Limb (tissue), 2 donors: ENCODE results near the gene FMR1NB.
A peak's percentile ranks its signal among the peaks of the same experiment; 100 is the strongest.

ENCODE experiments used
- DNase-seq, 2 donors: peaks; one replicate each; pipeline ENCODE4 v3.0.0-alpha.2; 2016; ENCODE audit errors: extremely low spot score in 2 of 2

Gene FMR1NB

GRCh38 chrX:147981038-147981752 lies at the start of gene FMR1NB:
Gene FMR1NB (plus strand): TSS chrX:147981337. CDS start chrX:147981403, 66 bp downstream.
- no peak for DNase-seq

GRCh38 chrX:147933815-147934214 lies 47.3 kb upstream of the FMR1NB start:
- DNase-seq = no peak

- no peak for DNase-seq
These were observed 45.9 kb upstream of the FMR1NB start for GRCh38 chrX:147935156-147935758.

GRCh38 chrX:147945286-147945685 lies 35.9 kb upstream of the FMR1NB start:
- no peak for DNase-seq

GRCh38 chrX:147948531-147948930 lies 32.6 kb upstream of the FMR1NB start:
- no peak for DNase-seq

- no peak for DNase-seq
These were observed 30.8 kb upstream of the FMR1NB start for GRCh38 chrX:147950352-147950751.

- no peak for DNase-seq
These were observed 27.2 kb upstream of the FMR1NB start for GRCh38 chrX:147953976-147954375.

- DNase-seq = no peak
These were observed 23.8 kb upstream of the FMR1NB start for GRCh38 chrX:147957291-147957690.

- DNase-seq = no peak
These were observed 22.8 kb upstream of the FMR1NB start for GRCh38 chrX:147958291-147958690.

GRCh38 chrX:147960722-147961121 lies 20.4 kb upstream of the FMR1NB start:
- DNase-seq = no peak

- no peak for DNase-seq
These were observed 18.7 kb upstream of the FMR1NB start for GRCh38 chrX:147962476-147962875.

GRCh38 chrX:147978931-147979330 lies 2.2 kb upstream of the FMR1NB start:
- DNase-seq = no peak

- no peak for DNase-seq
These were observed 39.2 kb downstream of the FMR1NB start for GRCh38 chrX:148020329-148020728.

- DNase-seq = no peak
These were observed 43.5 kb downstream of the FMR1NB start for GRCh38 chrX:148024425-148025148.

GRCh38 chrX:148035380-148035779 lies 54.2 kb downstream of the FMR1NB start:
- no peak for DNase-seq

- DNase-seq = no peak
These were observed 55.9 kb downstream of the FMR1NB start for GRCh38 chrX:148037020-148037419.

- no peak for DNase-seq
These were observed 62.2 kb downstream of the FMR1NB start for GRCh38 chrX:148043271-148043855.

GRCh38 chrX:148047200-148047599 lies 66.1 kb downstream of the FMR1NB start:
- no peak for DNase-seq

- DNase-seq = peak in 1 of 2 donors; percentile 44
These were observed 68.3 kb downstream of the FMR1NB start for GRCh38 chrX:148049441-148049840.

- DNase-seq = no peak
These were observed 70.8 kb downstream of the FMR1NB start for GRCh38 chrX:148051973-148052372.

GRCh38 chrX:148067285-148067684 lies 86.1 kb downstream of the FMR1NB start:
- DNase-seq = no peak
